Tibial artery (tissue), 4 donors: ENCODE results near the gene SEPTIN12.

ENCODE experiments used
- DNase-seq, 2 donors: peaks; one replicate each; pipeline ENCODE4 v3.0.0-alpha.2; 2019
- H3K27ac ChIP-seq, 2 donors: fragments of 200-600 bp; sonication (generic) in 1 of 2; 1 replicate in 1 of 2; 2 replicates in 1 of 2; pipeline ENCODE4 v1.5.1; 2018 to 2019; ENCODE audit warnings: mild to moderate bottlenecking in 1 of 2
- H3K27me3 ChIP-seq, 2 donors: fragments of 200-600 bp; sonication (generic) in 1 of 2; one replicate each; pipeline versions ENCODE4 v1.5.1 to v1.6.0; 2016 to 2019
- H3K36me3 ChIP-seq, 3 donors: fragments of 200-600 bp; sonication (generic) in 2 of 3; one replicate each; pipeline ENCODE4 v1.5.1; 2016 to 2019; ENCODE audit warnings: mild to moderate bottlenecking in 2 of 3
- H3K4me1 ChIP-seq, 4 donors: fragments of 200-600 bp; sonication (generic) in 2 of 4; 1 replicate in 3 of 4; 2 replicates in 1 of 4; pipeline ENCODE4 v1.5.1; 2016 to 2019
- H3K4me3 ChIP-seq, 2 donors: fragments of 200-600 bp; sonication (generic) in 1 of 2; 1 replicate in 1 of 2; 2 replicates in 1 of 2; pipeline ENCODE4 v1.5.1; 2018 to 2019; ENCODE audit warnings: mild to moderate bottlenecking in 2 of 2
- H3K9me3 ChIP-seq, 3 donors: fragments of 200-600 bp; sonication (generic) in 1 of 3; one replicate each; pipeline ENCODE4 v1.5.1; 2016 to 2019
- CTCF ChIP-seq, 2 experiments: fragments of 200-600 bp in 1 of 2; fragments of 450-650 bp in 1 of 2; IDR thresholded peaks; one replicate each; pipeline ENCODE4 v1.5.1; 2017 to 2019; ENCODE audit warnings: antibody characterized with exemption in 2 of 2, mild to moderate bottlenecking in 1 of 2, moderate library complexity in 1 of 2
- intact Hi-C: fragments of 100-400 bp; cut with DNase I; formaldehyde crosslinking; loops from one replicate; pipeline ENCODE4 v1.15.0; 2023; ENCODE audit warnings: low total_unique reads

The SEPTIN12 gene, protein sequence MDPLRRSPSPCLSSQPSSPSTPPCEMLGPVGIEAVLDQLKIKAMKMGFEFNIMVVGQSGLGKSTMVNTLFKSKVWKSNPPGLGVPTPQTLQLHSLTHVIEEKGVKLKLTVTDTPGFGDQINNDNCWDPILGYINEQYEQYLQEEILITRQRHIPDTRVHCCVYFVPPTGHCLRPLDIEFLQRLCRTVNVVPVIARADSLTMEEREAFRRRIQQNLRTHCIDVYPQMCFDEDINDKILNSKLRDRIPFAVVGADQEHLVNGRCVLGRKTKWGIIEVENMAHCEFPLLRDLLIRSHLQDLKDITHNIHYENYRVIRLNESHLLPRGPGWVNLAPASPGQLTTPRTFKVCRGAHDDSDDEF

GRCh38 chr16:4787627-4788482, at the start of gene SEPTIN12:
Gene SEPTIN12 (minus strand): TSS chr16:4788345. CDS start chr16:4787645, 700 bp downstream.
- intact Hi-C loops = no loop called here
- DNase-seq = no peak
- Histone ChIP-seq H3K27ac (no peak within 1 kb of the TSS), H3K9me3 (no peaks in the 10 kb centered on the region), H3K27me3 (peaks cover 0 to 6% of the 10 kb centered on the region in 2 donors), H3K4me1 (no peaks in the 10 kb centered on the region), H3K36me3 (no peaks in the 10 kb centered on the region), H3K4me3 (no peak within 1 kb of the TSS)
- no peak for TF ChIP-seq CTCF (IDR thresholded peaks at IDR 0.05)

GRCh38 chr16:4836727-4837126, 48.6 kb upstream of the SEPTIN12 start:
- no peak overlapping the region for H3K4me3 ChIP-seq
- no peaks in the 10 kb centered on the region for H3K27me3 ChIP-seq
- no peak for DNase-seq
- H3K36me3 ChIP-seq = peaks cover 55 to 96% (median 73%) of the 10 kb centered on the region in 3 donors
- intact Hi-C loops = no loop called here
- H3K9me3 ChIP-seq = no peaks in the 10 kb centered on the region
- TF ChIP-seq CTCF (IDR thresholded peaks at IDR 0.05) = no peak
- no peaks in the 10 kb centered on the region for H3K4me1 ChIP-seq
- H3K27ac ChIP-seq = no peak overlapping the region

GRCh38 chr16:4833584-4833983, 45.4 kb upstream of the SEPTIN12 start:
- Histone ChIP-seq H3K9me3 (no peaks in the 10 kb centered on the region), H3K27me3 (no peaks in the 10 kb centered on the region), H3K4me3 (no peak overlapping the region), H3K4me1 (no peaks in the 10 kb centered on the region), H3K27ac (no peak overlapping the region), H3K36me3 (peaks cover 64 to 96% (median 76%) of the 10 kb centered on the region in 3 donors)
- intact Hi-C loops = no loop called here
- TF ChIP-seq CTCF (IDR thresholded peaks at IDR 0.05) = no peak
- no peak for DNase-seq

GRCh38 chr16:4832698-4833343, 44.7 kb upstream of the SEPTIN12 start:
- DNase-seq = no peak
- Histone ChIP-seq H3K4me1 (no peaks in the 10 kb centered on the region), H3K4me3 (no peak overlapping the region), H3K27ac (no peak overlapping the region), H3K27me3 (no peaks in the 10 kb centered on the region), H3K9me3 (no peaks in the 10 kb centered on the region), H3K36me3 (peaks cover 70 to 97% (median 77%) of the 10 kb centered on the region in 3 donors)
- intact Hi-C loops = no loop called here
- no peak for TF ChIP-seq CTCF (IDR thresholded peaks at IDR 0.05)

GRCh38 chr16:4831616-4832015, 43.5 kb upstream of the SEPTIN12 start:
- Histone ChIP-seq H3K36me3 (peaks cover 66 to 98% (median 82%) of the 10 kb centered on the region in 3 donors), H3K27ac (no peak overlapping the region), H3K27me3 (no peaks in the 10 kb centered on the region), H3K4me1 (no peaks in the 10 kb centered on the region), H3K9me3 (no peaks in the 10 kb centered on the region), H3K4me3 (no peak overlapping the region)
- TF ChIP-seq CTCF (IDR thresholded peaks at IDR 0.05) = no peak
- intact Hi-C loops = no loop called here
- no peak for DNase-seq
